ENCODE measurements around the gene PHC2.

Gene PHC2

DNA sequence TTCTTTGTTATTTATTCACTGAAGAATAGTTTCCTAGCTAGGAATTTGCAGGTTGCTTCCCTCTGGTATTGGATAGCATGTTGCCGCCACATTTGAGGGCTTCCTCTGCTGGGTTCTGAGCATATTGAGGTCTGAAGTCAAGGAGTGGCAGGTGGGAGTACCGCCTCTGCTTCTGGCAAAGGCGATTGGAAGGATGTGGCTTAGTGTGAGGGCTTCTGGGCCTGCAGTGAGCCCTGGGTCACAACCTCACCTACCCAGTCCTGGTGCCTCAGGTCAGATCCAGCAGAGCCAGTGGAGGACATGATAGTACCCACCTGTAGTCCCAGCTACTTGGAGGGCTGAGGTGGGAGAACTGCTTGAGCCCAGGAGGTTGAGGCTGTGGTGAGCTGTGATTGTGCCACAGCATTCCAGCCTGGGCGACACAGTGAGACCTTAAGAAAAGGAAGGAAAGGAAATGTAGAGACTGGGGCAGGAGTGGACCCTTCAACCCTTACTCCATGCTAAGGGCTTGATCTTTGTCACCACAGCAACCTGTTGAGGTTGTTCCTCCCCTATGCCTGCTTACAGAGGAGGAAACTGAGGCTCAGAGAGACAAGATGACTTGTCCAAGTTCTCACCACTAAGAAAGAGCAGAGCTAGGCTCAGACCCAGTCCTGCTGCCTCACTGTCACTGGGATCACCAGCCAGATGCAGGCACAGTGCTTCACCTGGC lies 132.8 kb downstream of the PHC2 start:
- Histone ChIP-seq H3K4me3 (ENCODE audit: low read depth, low read length) (no peak overlapping the region), H3K27ac (no peak overlapping the region), H3K27me3 (replicated peaks) (no peaks in the 10 kb centered on the region), H3K36me3 (replicated peaks) (peaks cover 18% of the 10 kb centered on the region)
- TF ChIP-seq, protein P1, sequence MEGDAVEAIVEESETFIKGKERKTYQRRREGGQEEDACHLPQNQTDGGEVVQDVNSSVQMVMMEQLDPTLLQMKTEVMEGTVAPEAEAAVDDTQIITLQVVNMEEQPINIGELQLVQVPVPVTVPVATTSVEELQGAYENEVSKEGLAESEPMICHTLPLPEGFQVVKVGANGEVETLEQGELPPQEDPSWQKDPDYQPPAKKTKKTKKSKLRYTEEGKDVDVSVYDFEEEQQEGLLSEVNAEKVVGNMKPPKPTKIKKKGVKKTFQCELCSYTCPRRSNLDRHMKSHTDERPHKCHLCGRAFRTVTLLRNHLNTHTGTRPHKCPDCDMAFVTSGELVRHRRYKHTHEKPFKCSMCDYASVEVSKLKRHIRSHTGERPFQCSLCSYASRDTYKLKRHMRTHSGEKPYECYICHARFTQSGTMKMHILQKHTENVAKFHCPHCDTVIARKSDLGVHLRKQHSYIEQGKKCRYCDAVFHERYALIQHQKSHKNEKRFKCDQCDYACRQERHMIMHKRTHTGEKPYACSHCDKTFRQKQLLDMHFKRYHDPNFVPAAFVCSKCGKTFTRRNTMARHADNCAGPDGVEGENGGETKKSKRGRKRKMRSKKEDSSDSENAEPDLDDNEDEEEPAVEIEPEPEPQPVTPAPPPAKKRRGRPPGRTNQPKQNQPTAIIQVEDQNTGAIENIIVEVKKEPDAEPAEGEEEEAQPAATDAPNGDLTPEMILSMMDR (IDR thresholded peaks at IDR 0.05; ENCODE audit: low read depth, low read length, missing control alignments) = no peak
- DNase-seq = no peak
- in situ Hi-C loops (cut with HindIII; ENCODE audit: low pct_ligation_motif_present, low sequenced_read_pairs) = no loop called here

DNA sequence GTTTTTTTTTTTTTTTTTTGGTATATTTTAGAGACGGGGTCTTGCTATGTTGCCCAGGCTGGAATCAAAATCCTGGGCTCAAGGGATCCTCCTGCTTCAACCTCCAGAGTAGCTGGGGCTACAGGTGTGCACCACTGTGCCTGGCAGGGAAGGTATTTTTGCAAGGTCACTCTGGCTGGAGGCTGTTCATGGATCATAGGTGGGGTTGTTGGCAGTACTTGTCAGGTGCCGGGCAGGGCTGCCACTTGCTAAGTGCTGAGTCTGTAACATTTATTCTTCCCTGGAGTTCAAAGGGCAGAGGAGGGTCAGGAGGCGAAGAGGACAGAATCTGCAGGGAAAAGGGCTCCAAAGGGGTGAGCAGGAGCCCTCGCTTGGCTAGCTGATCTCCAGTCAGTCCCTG lies 134.1 kb downstream of the PHC2 start:
- in situ Hi-C loops (cut with HindIII; ENCODE audit: low pct_ligation_motif_present, low sequenced_read_pairs) = no loop called here
- no peaks in the 10 kb centered on the region for H3K27me3 ChIP-seq (replicated peaks)
- TF ChIP-seq, protein P1 (IDR thresholded peaks at IDR 0.05; ENCODE audit: low read depth, low read length, missing control alignments) = no peak
- H3K36me3 ChIP-seq (replicated peaks) = peaks cover 18% of the 10 kb centered on the region
- no peak overlapping the region for H3K4me3 ChIP-seq (ENCODE audit: low read depth, low read length)
- DNase-seq = no peak
- no peak overlapping the region for H3K27ac ChIP-seq

DNA sequence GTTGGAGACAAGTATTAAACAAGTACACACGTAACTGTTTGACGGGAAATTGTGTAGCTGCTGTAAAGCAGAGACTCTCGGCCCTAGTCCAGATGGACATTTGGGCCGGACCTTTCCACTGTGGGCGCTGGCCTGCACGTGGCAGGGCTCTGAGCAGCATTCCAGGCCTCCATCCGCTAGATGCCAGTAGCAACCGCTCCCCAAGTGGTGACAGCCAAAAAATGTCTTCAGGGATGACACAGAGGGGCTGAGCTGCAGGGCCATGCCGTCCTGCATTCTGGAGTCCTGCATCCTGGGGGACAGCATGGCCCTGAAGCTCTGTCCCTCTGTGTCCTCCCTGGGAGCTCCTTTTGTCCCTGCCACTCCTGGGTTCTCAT lies 134.8 kb downstream of the PHC2 start:
- no peak overlapping the region for H3K4me3 ChIP-seq (ENCODE audit: low read depth, low read length)
- H3K36me3 ChIP-seq (replicated peaks) = peaks cover 18% of the 10 kb centered on the region
- H3K27ac ChIP-seq = no peak overlapping the region

DNA sequence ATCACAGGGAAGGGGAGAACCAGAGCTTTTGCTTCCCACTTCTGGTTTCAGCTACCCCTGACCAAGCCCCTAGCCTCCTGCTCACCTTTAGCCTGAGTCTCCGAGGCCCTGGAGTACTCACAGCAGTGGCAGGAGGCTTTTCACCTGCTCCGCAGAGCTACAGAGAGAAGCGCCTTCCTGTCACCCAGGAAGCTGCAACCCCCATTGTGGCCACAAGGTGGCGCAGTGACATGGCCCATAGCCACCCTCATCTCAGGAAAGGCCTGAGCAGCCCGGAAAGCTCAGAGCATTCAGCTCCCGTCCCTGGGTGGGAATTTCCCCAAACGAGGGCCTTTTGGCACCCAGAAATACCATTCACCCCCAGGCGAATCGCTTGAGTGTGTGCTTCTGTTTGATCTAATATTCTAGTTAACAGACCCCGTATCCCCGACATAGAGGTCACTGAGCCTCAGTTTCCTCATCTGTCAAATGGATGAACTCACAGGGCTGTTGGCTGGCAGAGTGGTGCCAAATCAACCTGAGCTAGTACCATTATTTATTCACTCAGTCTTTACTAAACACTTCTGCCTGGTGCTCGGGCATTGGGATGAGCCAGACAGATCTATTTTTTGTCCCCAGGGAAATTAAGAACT lies 135.3 kb downstream of the PHC2 start:
- Histone ChIP-seq H3K27me3 (replicated peaks) (no peaks in the 10 kb centered on the region), H3K36me3 (replicated peaks) (peaks cover 18% of the 10 kb centered on the region), H3K27ac (no peak overlapping the region), H3K4me3 (ENCODE audit: low read depth, low read length) (no peak overlapping the region)
- TF ChIP-seq, protein P1 (IDR thresholded peaks at IDR 0.05; ENCODE audit: low read depth, low read length, missing control alignments) = peak; percentile 97
- peak; percentile 77 for DNase-seq
- in situ Hi-C loops (cut with HindIII; ENCODE audit: low pct_ligation_motif_present, low sequenced_read_pairs) = no loop called here

More for the DNA sequence above, 134.8 kb downstream of the PHC2 start:
- TF ChIP-seq, protein P1 (IDR thresholded peaks at IDR 0.05; ENCODE audit: low read depth, low read length, missing control alignments) = no peak
- H3K27me3 ChIP-seq (replicated peaks) = no peaks in the 10 kb centered on the region
- no peak for DNase-seq
- in situ Hi-C loops (cut with HindIII; ENCODE audit: low pct_ligation_motif_present, low sequenced_read_pairs) = no loop called here

DNA sequence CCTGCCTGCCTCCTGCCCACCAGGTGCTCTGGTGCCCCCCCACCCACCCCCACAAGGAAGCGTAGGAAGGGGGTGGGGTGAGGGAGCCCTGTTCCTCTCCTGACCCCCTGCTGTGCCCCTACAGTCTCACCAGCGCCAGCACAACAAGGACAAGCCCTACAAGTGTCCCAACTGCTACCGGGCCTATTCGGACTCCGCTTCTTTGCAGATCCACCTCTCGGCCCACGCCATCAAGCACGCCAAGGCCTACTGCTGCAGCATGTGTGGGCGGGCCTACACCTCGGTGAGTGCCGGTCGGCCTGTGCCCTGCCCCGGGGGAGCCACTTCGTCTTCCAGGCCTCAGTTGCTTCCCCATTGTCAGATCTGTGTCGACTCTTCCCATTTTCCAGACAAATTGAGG lies 135.9 kb downstream of the PHC2 start:
- Histone ChIP-seq H3K27ac (no peak overlapping the region), H3K36me3 (replicated peaks) (peaks cover 18% of the 10 kb centered on the region), H3K27me3 (replicated peaks) (no peaks in the 10 kb centered on the region), H3K4me3 (ENCODE audit: low read depth, low read length) (no peak overlapping the region)
- DNase-seq = no peak
- in situ Hi-C loops (cut with HindIII; ENCODE audit: low pct_ligation_motif_present, low sequenced_read_pairs) = no loop called here
- TF ChIP-seq, protein P1 (IDR thresholded peaks at IDR 0.05; ENCODE audit: low read depth, low read length, missing control alignments) = no peak

Measured in brain microvascular endothelial cell (primary cell).